Liver (tissue), 9 donors: ENCODE data around the gene GPR39. TPM values are rescaled to one million over a fixed set of nuclear protein-coding genes. Genes with fewer than 3 reads are reported as not detected.

Source experiments
- DNase-seq: peaks from one replicate; pipeline ENCODE4 v3.0.0-alpha.2; 2017; ENCODE audit warnings: low spot score
- H3K27ac ChIP-seq, 2 donors: one replicate each; pipeline ENCODE4 v1.7.0; 2013; ENCODE audit warnings: inconsistent platforms in 2 of 2, low read length in 2 of 2, control low read depth in 1 of 2, low read depth in 1 of 2, mild to moderate bottlenecking in 1 of 2
- H3K27me3 ChIP-seq, 4 donors: one replicate each; pipeline versions ENCODE4 v1.6.1 to v1.7.0; 2013; ENCODE audit warnings: low read length in 3 of 4, inconsistent platforms in 1 of 4, mild to moderate bottlenecking in 1 of 4, moderate library complexity in 1 of 4; ENCODE audit not compliant: control insufficient read depth in 4 of 4, insufficient read depth in 4 of 4
- H3K36me3 ChIP-seq, 4 donors: one replicate each; pipeline versions ENCODE4 v1.6.1 to v1.7.0; 2013; ENCODE audit warnings: low read length in 3 of 4, mild to moderate bottlenecking in 3 of 4, low read depth in 1 of 4, moderate library complexity in 1 of 4; ENCODE audit not compliant: control insufficient read depth in 4 of 4, insufficient read depth in 3 of 4
- H3K4me1 ChIP-seq, 4 donors: one replicate each; pipeline versions ENCODE4 v1.6.1 to v1.7.0; 2013; ENCODE audit warnings: low read length in 3 of 4, mild to moderate bottlenecking in 3 of 4, moderate library complexity in 1 of 4; ENCODE audit not compliant: control insufficient read depth in 4 of 4, insufficient read depth in 4 of 4
- H3K4me3 ChIP-seq, 3 donors: one replicate each; pipeline versions ENCODE4 v1.6.1 to v1.7.0; 2013; ENCODE audit warnings: low read length in 3 of 3, control low read depth in 1 of 3, low read depth in 1 of 3, mild to moderate bottlenecking in 1 of 3
- H3K9ac ChIP-seq, 2 donors: one replicate each; pipeline ENCODE4 v1.7.0; 2013; ENCODE audit warnings: low read length in 2 of 2, mild to moderate bottlenecking in 2 of 2, moderate library complexity in 2 of 2, control low read depth in 1 of 2, low read depth in 1 of 2
- H3K9me3 ChIP-seq, 4 donors: one replicate each; pipeline versions ENCODE4 v1.6.1 to v1.7.0; 2013; ENCODE audit warnings: low read length in 3 of 4; ENCODE audit not compliant: control insufficient read depth in 4 of 4
- EGR1 ChIP-seq, 2 donors: IDR thresholded peaks; 2 replicates each; pipeline ENCODE4 v1.6.1; 2016 to 2018; ENCODE audit warnings: antibody characterized with exemption in 2 of 2, low read depth in 2 of 2
- FOXA1 ChIP-seq: IDR thresholded peaks from 2 replicates; pipeline ENCODE4 v1.6.1; 2016; ENCODE audit warnings: antibody characterized with exemption
- FOXA2 ChIP-seq: IDR thresholded peaks from 2 replicates; pipeline ENCODE4 v1.6.1; 2016; ENCODE audit warnings: antibody characterized with exemption
- GABPA ChIP-seq, 2 donors: IDR thresholded peaks in 1 of 2; conservative IDR thresholded peaks in 1 of 2; 2 replicates each; pipeline ENCODE4 v1.6.1; 2016; ENCODE audit warnings: antibody characterized with exemption in 2 of 2, mild to moderate bottlenecking in 1 of 2, moderate library complexity in 1 of 2
- HNF4A ChIP-seq, 2 donors: conservative IDR thresholded peaks; 2 replicates each; pipeline ENCODE4 v1.6.1; 2016; ENCODE audit warnings: antibody characterized with exemption in 2 of 2, mild to moderate bottlenecking in 2 of 2
- HNF4G ChIP-seq: IDR thresholded peaks from 2 replicates; pipeline ENCODE4 v1.6.1; 2016; ENCODE audit warnings: antibody characterized with exemption
- JUND ChIP-seq, 2 donors: IDR thresholded peaks; 2 replicates each; pipeline ENCODE4 v1.6.1; 2016; ENCODE audit warnings: antibody characterized with exemption in 2 of 2
- NR2F2 ChIP-seq: IDR thresholded peaks from 2 replicates; pipeline ENCODE4 v1.6.1; 2016; ENCODE audit warnings: antibody characterized with exemption
- RAD21 ChIP-seq, 2 donors: IDR thresholded peaks; 2 replicates each; pipeline ENCODE4 v1.6.1; 2016; ENCODE audit warnings: antibody characterized with exemption in 2 of 2, mild to moderate bottlenecking in 2 of 2
- RXRA ChIP-seq, 2 donors: IDR thresholded peaks; 2 replicates each; pipeline ENCODE4 v1.6.1; 2017 to 2018; ENCODE audit warnings: antibody characterized with exemption in 2 of 2, mild to moderate bottlenecking in 1 of 2
- SP1 ChIP-seq: IDR thresholded peaks from 2 replicates; pipeline ENCODE4 v1.6.1; 2018; ENCODE audit warnings: antibody characterized with exemption, mild to moderate bottlenecking
- TAF1 ChIP-seq: conservative IDR thresholded peaks from 2 replicates; pipeline ENCODE4 v1.6.1; 2016; ENCODE audit warnings: antibody characterized with exemption, mild to moderate bottlenecking
- YY1 ChIP-seq: IDR thresholded peaks from 2 replicates; pipeline ENCODE4 v1.6.1; 2016; ENCODE audit warnings: antibody characterized with exemption, mild to moderate bottlenecking
- WGBS: extraction: QIAGEN DNeasy Blood & Tissue Kit; methylation state at CpG from one replicate; pipeline ENCODE4 v1.1.7; 2013; 5-methylcytosine and 5-hydroxymethylcytosine counted together
- polyA plus RNA-seq, 2 donors: library from polyadenylated mRNA; stranded (reverse) in 1 of 2; unstranded in 1 of 2; fragments of 200-250 nt in 1 of 2; fragments of >200 nt in 1 of 2; fragmentation: Nextera tagmentation in 1 of 2; extraction: Ambion mirVana in 1 of 2; gene quantifications; one replicate each; pipeline versions ENCODE4 v1.2.1 to v1.2.3, GENCODE V29; 2013 to 2015
- total RNA-seq, 2 donors: library from RNA; depleted of rRNA; stranded (reverse); fragments of >200 nt; gene quantifications; one replicate each; pipeline ENCODE4 v1.2.3, GENCODE V29; 2014
- TF ChIP-seq, protein P1 (sequence below): IDR thresholded peaks from 2 replicates; pipeline ENCODE4 v1.6.1; 2016; ENCODE audit warnings: antibody characterized with exemption, mild to moderate bottlenecking
- TF ChIP-seq, protein P2 (sequence below): fragments of 150-350 bp; IDR thresholded peaks from 2 replicates; pipeline ENCODE4 v1.5.1; 2017; ENCODE audit warnings: improper control_type of control experiment, low read depth, low read length; ENCODE audit not compliant: missing input control
- TF ChIP-seq, protein P3 (sequence below): IDR thresholded peaks from 2 replicates; pipeline ENCODE4 v1.6.1; 2016; ENCODE audit warnings: antibody characterized with exemption
- TF ChIP-seq, protein P4 (sequence below): IDR thresholded peaks from 2 replicates; pipeline ENCODE4 v1.6.1; 2016; ENCODE audit warnings: antibody characterized with exemption
- TF ChIP-seq, protein P5 (sequence below): IDR thresholded peaks from 2 replicates; pipeline ENCODE4 v1.6.1; 2016; ENCODE audit warnings: antibody characterized with exemption
- donor health status: healthy.
- donor health status: healthy.
- donor health status: healthy.
- donor health status: healthy.
- donor health status: healthy.

GPR39 gene
- total and polyA plus RNA-seq, 4 donors = 2.2 to 13.0 (median 2.8) TPM

DNA sequence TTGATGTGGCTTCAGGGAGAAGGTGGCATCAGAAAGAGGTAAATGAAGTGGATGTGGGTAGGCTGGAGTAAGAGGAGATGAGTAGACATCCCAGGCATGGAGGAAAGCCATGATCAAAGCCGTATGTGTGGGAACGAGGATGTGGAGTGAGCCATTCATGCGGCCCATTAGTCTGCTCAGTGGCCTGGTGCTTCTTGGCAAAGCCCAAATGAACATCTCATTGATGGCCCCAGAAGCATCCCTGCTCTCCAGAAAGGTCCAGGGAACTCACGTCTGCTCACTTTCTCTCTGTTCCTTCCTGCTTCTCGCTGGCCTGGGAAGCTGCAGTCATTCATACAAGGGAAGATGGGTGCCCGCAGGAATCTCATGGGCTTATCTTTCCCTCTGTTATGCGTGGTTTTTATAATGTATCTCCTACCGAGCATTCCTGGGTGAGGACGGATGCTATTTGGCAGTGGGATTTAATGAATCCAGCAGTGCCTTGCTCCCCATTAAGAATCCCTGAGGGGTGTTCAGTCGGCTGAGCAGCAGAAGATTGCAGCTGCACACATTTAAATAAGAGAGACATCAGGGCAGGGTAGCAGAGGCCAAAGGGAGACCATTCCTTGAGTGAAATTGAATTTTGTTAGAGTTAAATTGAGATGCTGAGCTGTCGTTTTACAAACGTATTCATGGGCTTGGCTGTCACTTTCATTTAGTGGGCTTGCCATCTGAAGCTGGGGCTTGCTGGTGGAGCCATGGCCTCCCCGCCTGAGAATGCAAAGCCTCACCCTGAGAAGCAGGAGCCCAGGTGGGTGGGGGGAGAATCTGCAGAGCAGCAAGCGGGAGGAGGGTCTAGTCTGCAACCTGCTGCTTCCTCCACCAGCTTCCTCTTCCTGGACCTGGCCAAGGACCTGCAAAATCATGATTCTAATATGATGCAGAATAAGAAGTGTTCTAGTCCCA, 188.9 kb downstream of the GPR39 start:
- no peak overlapping the region for H3K4me3 ChIP-seq
- no peaks in the 10 kb centered on the region for H3K36me3 ChIP-seq
- no peak for DNase-seq
- 85% methylated on average over 14 of the region's 14 CpGs for WGBS
- no peak for TF ChIP-seq RXRA (IDR thresholded peaks at IDR 0.05)
- no peak for TF ChIP-seq YY1
- TF ChIP-seq, protein P1, sequence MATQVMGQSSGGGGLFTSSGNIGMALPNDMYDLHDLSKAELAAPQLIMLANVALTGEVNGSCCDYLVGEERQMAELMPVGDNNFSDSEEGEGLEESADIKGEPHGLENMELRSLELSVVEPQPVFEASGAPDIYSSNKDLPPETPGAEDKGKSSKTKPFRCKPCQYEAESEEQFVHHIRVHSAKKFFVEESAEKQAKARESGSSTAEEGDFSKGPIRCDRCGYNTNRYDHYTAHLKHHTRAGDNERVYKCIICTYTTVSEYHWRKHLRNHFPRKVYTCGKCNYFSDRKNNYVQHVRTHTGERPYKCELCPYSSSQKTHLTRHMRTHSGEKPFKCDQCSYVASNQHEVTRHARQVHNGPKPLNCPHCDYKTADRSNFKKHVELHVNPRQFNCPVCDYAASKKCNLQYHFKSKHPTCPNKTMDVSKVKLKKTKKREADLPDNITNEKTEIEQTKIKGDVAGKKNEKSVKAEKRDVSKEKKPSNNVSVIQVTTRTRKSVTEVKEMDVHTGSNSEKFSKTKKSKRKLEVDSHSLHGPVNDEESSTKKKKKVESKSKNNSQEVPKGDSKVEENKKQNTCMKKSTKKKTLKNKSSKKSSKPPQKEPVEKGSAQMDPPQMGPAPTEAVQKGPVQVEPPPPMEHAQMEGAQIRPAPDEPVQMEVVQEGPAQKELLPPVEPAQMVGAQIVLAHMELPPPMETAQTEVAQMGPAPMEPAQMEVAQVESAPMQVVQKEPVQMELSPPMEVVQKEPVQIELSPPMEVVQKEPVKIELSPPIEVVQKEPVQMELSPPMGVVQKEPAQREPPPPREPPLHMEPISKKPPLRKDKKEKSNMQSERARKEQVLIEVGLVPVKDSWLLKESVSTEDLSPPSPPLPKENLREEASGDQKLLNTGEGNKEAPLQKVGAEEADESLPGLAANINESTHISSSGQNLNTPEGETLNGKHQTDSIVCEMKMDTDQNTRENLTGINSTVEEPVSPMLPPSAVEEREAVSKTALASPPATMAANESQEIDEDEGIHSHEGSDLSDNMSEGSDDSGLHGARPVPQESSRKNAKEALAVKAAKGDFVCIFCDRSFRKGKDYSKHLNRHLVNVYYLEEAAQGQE = no peak
- TF ChIP-seq, protein P2, sequence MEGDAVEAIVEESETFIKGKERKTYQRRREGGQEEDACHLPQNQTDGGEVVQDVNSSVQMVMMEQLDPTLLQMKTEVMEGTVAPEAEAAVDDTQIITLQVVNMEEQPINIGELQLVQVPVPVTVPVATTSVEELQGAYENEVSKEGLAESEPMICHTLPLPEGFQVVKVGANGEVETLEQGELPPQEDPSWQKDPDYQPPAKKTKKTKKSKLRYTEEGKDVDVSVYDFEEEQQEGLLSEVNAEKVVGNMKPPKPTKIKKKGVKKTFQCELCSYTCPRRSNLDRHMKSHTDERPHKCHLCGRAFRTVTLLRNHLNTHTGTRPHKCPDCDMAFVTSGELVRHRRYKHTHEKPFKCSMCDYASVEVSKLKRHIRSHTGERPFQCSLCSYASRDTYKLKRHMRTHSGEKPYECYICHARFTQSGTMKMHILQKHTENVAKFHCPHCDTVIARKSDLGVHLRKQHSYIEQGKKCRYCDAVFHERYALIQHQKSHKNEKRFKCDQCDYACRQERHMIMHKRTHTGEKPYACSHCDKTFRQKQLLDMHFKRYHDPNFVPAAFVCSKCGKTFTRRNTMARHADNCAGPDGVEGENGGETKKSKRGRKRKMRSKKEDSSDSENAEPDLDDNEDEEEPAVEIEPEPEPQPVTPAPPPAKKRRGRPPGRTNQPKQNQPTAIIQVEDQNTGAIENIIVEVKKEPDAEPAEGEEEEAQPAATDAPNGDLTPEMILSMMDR = no peak
- no peak for TF ChIP-seq SP1
- no peak for TF ChIP-seq FOXA2
- TF ChIP-seq, protein P3, sequence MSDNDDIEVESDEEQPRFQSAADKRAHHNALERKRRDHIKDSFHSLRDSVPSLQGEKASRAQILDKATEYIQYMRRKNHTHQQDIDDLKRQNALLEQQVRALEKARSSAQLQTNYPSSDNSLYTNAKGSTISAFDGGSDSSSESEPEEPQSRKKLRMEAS = no peak
- no peak for TF ChIP-seq HNF4G
- TF ChIP-seq EGR1 (IDR thresholded peaks at IDR 0.05; ENCODE audit: low read depth in 2 of 2) = no peak
- no peak for TF ChIP-seq TAF1
- no peak for TF ChIP-seq GABPA (IDR thresholded peaks at IDR 0.05 in 1 of 2, conservative IDR thresholded peaks at IDR 0.05 in 1 of 2)
- no peak for TF ChIP-seq RAD21 (IDR thresholded peaks at IDR 0.05)
- no peak for TF ChIP-seq HNF4A (conservative IDR thresholded peaks at IDR 0.05)
- TF ChIP-seq, protein P4, sequence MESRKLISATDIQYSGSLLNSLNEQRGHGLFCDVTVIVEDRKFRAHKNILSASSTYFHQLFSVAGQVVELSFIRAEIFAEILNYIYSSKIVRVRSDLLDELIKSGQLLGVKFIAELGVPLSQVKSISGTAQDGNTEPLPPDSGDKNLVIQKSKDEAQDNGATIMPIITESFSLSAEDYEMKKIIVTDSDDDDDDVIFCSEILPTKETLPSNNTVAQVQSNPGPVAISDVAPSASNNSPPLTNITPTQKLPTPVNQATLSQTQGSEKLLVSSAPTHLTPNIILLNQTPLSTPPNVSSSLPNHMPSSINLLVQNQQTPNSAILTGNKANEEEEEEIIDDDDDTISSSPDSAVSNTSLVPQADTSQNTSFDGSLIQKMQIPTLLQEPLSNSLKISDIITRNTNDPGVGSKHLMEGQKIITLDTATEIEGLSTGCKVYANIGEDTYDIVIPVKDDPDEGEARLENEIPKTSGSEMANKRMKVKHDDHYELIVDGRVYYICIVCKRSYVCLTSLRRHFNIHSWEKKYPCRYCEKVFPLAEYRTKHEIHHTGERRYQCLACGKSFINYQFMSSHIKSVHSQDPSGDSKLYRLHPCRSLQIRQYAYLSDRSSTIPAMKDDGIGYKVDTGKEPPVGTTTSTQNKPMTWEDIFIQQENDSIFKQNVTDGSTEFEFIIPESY = no peak
- TF ChIP-seq, protein P5, sequence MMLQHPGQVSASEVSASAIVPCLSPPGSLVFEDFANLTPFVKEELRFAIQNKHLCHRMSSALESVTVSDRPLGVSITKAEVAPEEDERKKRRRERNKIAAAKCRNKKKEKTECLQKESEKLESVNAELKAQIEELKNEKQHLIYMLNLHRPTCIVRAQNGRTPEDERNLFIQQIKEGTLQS = no peak
- TF ChIP-seq FOXA1 = no peak
- TF ChIP-seq NR2F2 = no peak
- no peak for TF ChIP-seq JUND (IDR thresholded peaks at IDR 0.05)
- no peak overlapping the region for H3K9ac ChIP-seq
- H3K9me3 ChIP-seq = no peaks in the 10 kb centered on the region
- no peaks in the 10 kb centered on the region for H3K27me3 ChIP-seq
- H3K27ac ChIP-seq = no peak overlapping the region
- H3K4me1 ChIP-seq = no peaks in the 10 kb centered on the region
